ENCODE results near the gene LARGE1.

GRCh38 chr22:33866511-33866910, 53.8 kb downstream of the LARGE1 start:
- TF ChIP-seq CTCF (IDR thresholded peaks at IDR 0.05; ENCODE audit: poor library complexity), result no peak
- TF ChIP-seq EZH2 (IDR thresholded peaks at IDR 0.05; ENCODE audit: borderline replicate concordance), result no peak

Data from hepatocyte (in vitro differentiated cells).